Adrenal gland (tissue), 5 donors: ENCODE measurements around the gene OR10A4.

Experiments used
- POLR2A ChIP-seq, 2 donors: fragments of 450-650 bp; IDR thresholded peaks; one replicate each; pipeline ENCODE4 v1.6.1; 2017; ENCODE audit warnings: antibody characterized with exemption in 2 of 2, mild to moderate bottlenecking in 2 of 2, moderate library complexity in 1 of 2
- TF ChIP-seq, protein P1 (sequence below), 6 experiments: fragments of 450-650 bp in 4 of 6; fragments of 200-600 bp in 2 of 6; sonication (generic) in 1 of 6; IDR thresholded peaks; 1 replicate in 5 of 6; 2 replicates in 1 of 6; pipeline versions ENCODE4 v1.5.1 to v1.8.0; 2016 to 2021; ENCODE audit warnings: antibody characterized with exemption in 6 of 6, mild to moderate bottlenecking in 2 of 6, moderate library complexity in 1 of 6
- donor health status: DM: no; HTN: no; CAD: no.

DNA sequence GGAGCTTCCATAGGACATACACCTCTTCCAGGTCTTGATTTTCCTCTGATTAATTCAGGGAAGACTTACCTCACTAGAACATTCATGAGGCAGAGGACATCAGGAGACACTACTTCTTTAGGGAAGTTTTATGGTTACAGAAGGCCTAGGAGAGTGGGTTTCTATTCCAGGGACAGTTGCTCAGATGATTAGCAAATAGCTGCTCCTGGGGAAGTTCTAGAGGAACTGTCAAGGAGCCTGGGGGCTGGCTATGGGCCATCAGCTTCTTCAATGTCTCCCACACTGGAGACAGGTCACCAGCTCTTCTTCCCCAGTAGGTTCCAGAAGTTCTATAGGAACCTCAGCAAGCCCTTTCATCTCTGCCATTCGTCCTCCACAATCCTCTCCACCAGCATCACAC, 42.4 kb upstream of the OR10A4 start:
- TF ChIP-seq, protein P1, sequence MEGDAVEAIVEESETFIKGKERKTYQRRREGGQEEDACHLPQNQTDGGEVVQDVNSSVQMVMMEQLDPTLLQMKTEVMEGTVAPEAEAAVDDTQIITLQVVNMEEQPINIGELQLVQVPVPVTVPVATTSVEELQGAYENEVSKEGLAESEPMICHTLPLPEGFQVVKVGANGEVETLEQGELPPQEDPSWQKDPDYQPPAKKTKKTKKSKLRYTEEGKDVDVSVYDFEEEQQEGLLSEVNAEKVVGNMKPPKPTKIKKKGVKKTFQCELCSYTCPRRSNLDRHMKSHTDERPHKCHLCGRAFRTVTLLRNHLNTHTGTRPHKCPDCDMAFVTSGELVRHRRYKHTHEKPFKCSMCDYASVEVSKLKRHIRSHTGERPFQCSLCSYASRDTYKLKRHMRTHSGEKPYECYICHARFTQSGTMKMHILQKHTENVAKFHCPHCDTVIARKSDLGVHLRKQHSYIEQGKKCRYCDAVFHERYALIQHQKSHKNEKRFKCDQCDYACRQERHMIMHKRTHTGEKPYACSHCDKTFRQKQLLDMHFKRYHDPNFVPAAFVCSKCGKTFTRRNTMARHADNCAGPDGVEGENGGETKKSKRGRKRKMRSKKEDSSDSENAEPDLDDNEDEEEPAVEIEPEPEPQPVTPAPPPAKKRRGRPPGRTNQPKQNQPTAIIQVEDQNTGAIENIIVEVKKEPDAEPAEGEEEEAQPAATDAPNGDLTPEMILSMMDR (IDR thresholded peaks at IDR 0.05), result no peak
- no peak for TF ChIP-seq POLR2A (IDR thresholded peaks at IDR 0.05)
